Astrocyte of the spinal cord (primary cell): Measurements from ENCODE around the gene SLC2A13.
A peak's percentile ranks its signal among the peaks of the same experiment; 100 is the strongest.

Source experiments
- DNase-seq: peaks from one replicate; pipeline ENCODE4 v3.0.0; 2011; ENCODE audit warnings: low read depth, low spot score
- H3K4me3 ChIP-seq: 2 replicates; pipeline ENCODE4 v1.5.1; 2011; ENCODE audit warnings: low read depth, mild to moderate bottlenecking, low read length, moderate library complexity
- CTCF ChIP-seq: IDR thresholded peaks from 2 replicates; pipeline ENCODE4 v1.5.1; 2012; ENCODE audit warnings: low read depth, mild to moderate bottlenecking, low read length, inconsistent platforms
- in situ Hi-C: cut with HindIII; loops from 2 replicates; pipeline ENCODE4 v1.10.0; 2017; ENCODE audit warnings: low sequenced_read_pairs

The SLC2A13 gene

DNA sequence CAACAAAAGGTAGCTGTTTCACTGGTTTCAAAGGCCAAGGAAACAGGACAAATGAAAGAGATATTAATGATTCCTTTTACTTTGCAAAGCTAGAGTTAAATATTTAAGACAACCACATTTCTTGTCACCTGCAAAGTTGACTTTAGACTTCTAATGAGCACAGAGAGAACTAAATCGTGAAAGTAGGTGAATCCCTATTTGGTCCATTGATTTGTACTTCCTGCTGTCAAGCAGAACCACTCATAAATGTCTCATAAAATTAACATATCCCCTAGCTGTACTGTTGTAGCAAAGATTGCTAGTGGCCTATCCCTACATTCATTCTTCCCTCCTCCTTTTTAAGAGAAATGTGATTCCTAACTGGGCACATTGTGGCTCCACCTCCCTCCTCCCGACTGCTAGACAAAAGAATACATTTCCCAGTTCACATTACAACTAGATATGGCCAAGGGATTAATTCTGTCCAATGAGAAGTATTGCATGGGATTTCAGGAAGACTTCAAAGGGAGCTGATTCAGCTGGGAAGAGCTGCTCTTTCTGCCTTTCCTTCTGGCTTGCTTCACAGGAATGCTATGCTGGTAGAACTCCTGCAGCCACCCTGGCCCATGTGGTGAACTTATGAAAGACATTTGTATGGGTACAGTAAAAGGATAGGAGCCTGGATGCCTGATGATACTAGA is 258.8 kb downstream of the SLC2A13 start:
- TF ChIP-seq CTCF, result no peak
- in situ Hi-C loops, result no loop called here
- peak; percentile 14 for DNase-seq
- no peak overlapping the region for H3K4me3 ChIP-seq

DNA sequence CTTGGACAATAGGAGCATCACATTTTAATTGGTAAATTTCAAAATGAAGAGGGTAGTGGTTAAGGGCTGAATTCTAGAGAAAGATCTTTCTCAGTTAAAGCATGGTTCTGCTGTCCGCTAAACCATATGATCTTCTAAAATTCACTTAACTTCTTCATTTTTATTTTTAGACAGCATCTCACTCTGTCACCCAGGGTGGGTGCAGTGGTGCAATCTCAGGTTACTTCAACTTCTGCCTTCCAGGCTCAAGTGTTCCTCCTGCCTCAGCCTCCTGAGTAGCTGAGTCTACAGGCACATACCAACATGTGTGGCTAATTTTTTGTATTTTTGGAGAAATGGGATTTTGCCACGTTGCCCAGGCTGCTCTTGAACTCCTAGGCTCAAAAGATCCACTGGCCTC is 259.6 kb downstream of the SLC2A13 start:
- no peak for TF ChIP-seq CTCF
- no peak for DNase-seq
- in situ Hi-C loops, result no loop called here
- no peak overlapping the region for H3K4me3 ChIP-seq

DNA sequence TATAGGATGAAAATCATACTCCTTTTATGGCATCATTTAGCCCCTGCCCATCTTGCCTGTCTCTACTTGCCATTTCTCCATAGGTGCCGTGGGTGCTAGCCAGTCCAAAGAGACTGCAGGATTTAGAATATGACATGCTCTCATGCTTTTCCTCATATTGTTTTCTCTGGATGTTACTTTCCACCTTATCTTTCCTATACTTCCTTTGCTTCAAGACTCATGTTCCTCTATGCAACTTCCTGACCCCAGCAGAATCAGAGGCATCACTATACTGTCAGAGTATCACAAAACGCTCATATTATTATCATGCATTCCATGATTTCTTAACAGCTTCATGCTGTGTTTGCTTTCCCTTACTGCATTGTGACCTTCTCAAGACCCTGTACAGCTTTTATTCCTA is 265.5 kb downstream of the SLC2A13 start:
- in situ Hi-C loops, result no loop called here
- no peak overlapping the region for H3K4me3 ChIP-seq
- TF ChIP-seq CTCF, result no peak
- DNase-seq, result no peak

- in situ Hi-C loops, result no loop called here
- TF ChIP-seq CTCF, result no peak
- H3K4me3 ChIP-seq, result no peak overlapping the region
- no peak for DNase-seq
Measured at GRCh38 chr12:39839072-39839471, 266.8 kb downstream of the SLC2A13 start.

- no peak for DNase-seq
- in situ Hi-C loops, result no loop called here
- H3K4me3 ChIP-seq, result no peak overlapping the region
- no peak for TF ChIP-seq CTCF
Measured at GRCh38 chr12:39835517-39836489, 270.1 kb downstream of the SLC2A13 start.

DNA sequence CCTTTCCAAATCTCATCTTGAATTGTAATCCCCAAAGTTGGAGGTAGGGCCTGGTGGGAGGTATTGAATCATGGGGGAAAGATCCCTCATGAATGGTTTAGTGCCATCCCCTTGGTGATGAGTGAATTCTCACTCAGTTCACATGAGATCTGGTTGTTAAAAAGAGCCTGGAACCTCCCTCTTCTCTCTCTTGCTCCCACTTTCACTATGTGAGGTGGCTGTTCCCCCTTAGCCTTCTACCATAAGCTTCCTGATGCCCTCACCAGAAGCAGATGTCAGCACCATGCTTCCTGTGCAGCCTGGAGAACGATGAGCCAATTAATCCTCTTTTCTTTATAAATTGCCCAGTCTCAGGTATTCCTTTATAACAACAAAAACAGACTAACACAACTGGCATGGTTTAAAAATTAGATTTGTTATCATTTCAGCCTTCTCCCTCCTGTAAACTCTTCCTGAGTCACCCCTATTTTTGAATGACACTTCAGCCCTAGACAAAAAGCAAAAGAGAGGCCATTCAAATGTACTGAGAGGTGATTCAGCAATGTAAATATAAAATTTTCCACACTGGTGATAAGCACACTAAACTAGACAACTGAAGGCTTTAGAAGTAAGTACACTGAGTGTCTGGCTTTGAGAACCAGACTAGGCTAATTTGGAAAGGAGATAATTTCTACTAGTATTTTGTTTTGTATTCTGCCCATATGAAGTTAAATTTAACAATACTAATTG is 274.1 kb downstream of the SLC2A13 start:
- TF ChIP-seq CTCF, result no peak
- in situ Hi-C loops, result no loop called here
- H3K4me3 ChIP-seq, result no peak overlapping the region
- peak; percentile 35 for DNase-seq
